Posterior cingulate gyrus (tissue), 11 donors: ENCODE data around the gene MIEF1.
A peak's percentile ranks its signal among the peaks of the same experiment; 100 is the strongest.
"Not testable (repeated sequence)": the region's sequence is repeated elsewhere in the genome, so short reads cannot be mapped to it uniquely, and the experiment has no call there.

ENCODE experiments used
- DNase-seq, 10 donors: peaks; one replicate each; pipeline versions ENCODE4 v3.0.0 to v3.0.0-alpha.2; 2020 to 2021; ENCODE audit warnings: mixed read lengths in 3 of 10
- intact Hi-C: fragments of 100-400 bp; cut with DNase I; formaldehyde crosslinking; loops from one replicate; pipeline ENCODE4 v1.15.1; 2023

The MIEF1 gene

DNA sequence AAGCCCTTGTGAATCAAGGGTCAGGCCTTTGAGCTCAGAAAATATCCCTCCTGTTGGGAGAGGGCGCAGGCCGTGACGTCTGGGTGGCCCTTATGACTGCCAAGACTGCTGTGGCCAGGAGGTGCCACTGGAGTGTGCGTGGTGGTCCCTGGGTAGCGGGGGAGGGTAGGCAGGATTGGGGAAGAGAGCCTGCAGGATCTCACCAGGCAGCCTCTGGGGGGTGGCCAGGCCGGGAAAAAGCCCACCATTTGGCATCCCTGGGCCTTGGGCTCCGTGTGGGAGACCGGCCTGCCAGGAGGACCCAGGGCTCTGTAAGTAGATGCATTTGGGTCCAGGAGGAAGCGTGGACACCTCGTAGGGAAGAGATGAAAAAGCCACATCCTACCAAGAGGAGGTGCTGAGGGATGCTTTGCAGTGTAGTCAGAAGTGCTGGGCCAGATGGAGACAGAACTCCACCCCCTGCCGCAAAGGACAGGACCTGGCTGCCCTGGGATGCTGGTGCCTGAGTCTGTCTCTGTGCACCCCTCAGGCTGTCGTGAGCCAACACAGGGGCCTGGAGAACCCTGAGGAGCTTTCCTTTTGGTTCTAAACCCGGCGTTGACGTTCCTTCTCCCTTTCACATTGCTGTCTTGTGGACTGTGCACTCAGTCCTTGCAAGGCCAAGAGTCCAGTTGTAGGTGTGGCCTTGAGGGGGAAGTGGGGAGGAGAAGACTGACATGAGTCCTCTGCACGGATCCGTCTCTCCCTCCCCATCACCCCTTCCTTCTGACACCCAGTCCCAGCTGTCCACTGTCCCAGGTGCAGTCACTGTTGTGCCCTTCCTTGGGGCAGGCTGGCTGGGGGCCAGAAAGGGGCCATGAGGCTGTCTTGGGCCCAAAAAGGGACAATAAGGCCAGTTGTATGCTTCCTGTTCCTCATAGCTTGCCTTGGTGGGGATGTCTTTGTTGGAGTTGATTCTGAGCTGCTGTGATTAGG, 12.7 kb upstream of the MIEF1 start:
- intact Hi-C loops, result loop anchor here (5.0 kb wide), 1 partner anchor 38 kb away; no protein-coding TSS in a partner anchor

GRCh38 chr22:39490135-39490798, 11.8 kb upstream of the MIEF1 start:
- intact Hi-C loops, result loop anchor here (5.0 kb wide), 1 partner anchor 37 kb away; no protein-coding TSS in a partner anchor
- peak; percentile 73 to 98 (median 88) for DNase-seq

More for the DNA sequence above, 12.7 kb upstream of the MIEF1 start:
- peak in 2 of 10 donors; percentile 50 to 68 for DNase-seq

- intact Hi-C loops, result loop anchor here (5.0 kb wide), 1 partner anchor 36 kb away; no protein-coding TSS in a partner anchor
- peak in 3 of 10 donors; percentile 49 to 76 (median 59) for DNase-seq
Measured at GRCh38 chr22:39490966-39491680, 11.0 kb upstream of the MIEF1 start.

- intact Hi-C loops, result loop anchor here (5.0 kb wide), 1 partner anchor 36 kb away; no protein-coding TSS in a partner anchor
- DNase-seq, result peak in 2 of 10 donors; percentile 40 to 59
Measured at GRCh38 chr22:39491696-39492095, 10.4 kb upstream of the MIEF1 start.

- intact Hi-C loops, result loop anchor here (5.0 kb wide), 1 partner anchor 35 kb away; no protein-coding TSS in a partner anchor
- peak in 3 of 10 donors; percentile 14 to 63 (median 60) for DNase-seq
Measured at GRCh38 chr22:39492186-39492585, 9.9 kb upstream of the MIEF1 start.

- intact Hi-C loops, result loop anchor here (5.0 kb wide), 1 partner anchor 34 kb away; no protein-coding TSS in a partner anchor
- DNase-seq, result peak in 2 of 10 donors; percentile 10 to 25
Measured at GRCh38 chr22:39493759-39494158, 8.3 kb upstream of the MIEF1 start.

- intact Hi-C loops, result loop anchor here (5.0 kb wide), 1 partner anchor 33 kb away; no protein-coding TSS in a partner anchor
- DNase-seq, result peak in 3 of 10 donors; percentile 30 to 60 (median 48)
Measured at GRCh38 chr22:39494471-39495120, 7.5 kb upstream of the MIEF1 start.

DNA sequence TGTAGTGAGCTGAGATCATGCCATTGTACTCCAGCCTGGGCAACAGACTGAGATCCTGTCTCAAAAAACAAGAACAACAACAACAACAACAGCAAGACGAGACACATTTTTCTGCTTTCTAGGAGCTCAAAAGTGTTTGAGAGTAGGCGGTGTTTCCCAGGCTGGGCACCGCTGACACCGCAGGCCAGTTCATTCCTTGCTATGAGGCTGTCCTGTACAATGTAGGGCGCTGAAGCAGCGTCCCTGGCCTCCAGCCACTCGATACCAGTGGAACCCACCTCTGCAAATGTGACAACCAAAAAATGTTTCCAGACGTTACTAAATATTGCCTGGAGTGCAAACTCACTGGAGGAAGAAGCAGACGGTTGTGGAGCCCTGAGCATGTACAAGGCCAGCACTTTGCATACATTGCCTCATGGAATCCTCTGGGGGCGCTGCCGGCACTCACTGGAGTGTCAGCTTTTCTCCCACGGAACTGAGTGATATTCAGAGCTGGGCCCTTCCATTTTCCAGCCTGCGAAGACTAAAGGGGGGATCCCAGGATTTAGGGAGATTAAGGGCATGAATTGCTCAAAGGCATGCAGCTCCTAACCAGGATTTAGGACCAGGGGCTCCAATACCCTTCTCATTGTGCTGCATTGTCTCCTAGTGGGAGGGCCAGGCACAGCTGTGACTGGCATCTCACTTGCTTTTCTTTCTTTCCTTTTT, 5.8 kb upstream of the MIEF1 start:
- DNase-seq, result peak; percentile 77 to 98 (median 88)
- intact Hi-C loops, result no loop called here

DNA sequence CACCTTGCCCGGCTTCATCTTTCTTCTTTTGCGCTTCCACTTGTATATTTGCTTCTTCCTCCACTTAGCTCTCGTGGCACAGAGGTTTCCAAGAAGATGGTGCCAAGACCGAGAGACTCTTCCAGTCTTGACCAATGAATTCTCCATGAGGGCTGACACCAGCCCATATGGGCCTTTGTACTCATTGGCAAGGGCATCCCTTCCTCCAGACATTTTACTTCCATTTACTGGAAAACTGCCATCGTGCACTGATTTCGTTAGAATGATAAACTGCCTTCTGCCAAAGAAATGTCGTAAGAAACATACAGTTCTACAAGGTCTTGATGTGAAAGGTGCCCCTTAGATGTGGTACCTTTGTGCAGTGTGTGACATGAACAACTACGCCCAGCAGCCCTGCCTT, 4.7 kb upstream of the MIEF1 start:
- peak in 1 of 10 donors; percentile 29 for DNase-seq
- intact Hi-C loops, result no loop called here

- DNase-seq, result peak in 4 of 10 donors; percentile 18 to 83 (median 35)
- intact Hi-C loops, result no loop called here
Measured at GRCh38 chr22:39498368-39498767, 3.7 kb upstream of the MIEF1 start.

DNA sequence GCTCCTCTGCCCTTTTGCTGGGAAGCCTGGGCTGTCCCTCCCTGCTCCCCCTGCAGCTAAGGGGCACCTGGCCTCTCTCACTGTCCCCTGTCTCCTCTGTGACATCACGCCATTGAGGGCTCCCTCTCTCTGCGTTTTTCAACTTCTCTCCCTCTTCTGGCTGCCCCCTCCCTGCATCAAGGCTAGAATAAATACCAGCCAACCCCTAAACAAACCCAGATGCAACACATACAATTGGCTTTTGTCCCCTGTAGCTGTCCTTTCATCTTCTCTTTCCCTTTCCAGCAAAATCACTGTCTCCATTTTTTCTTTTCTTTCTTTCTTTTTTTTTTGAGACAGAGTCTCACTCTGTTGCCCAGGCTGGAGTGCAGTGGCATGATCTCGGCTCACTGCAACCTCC, 3.3 kb upstream of the MIEF1 start:
- intact Hi-C loops, result no loop called here

DNA sequence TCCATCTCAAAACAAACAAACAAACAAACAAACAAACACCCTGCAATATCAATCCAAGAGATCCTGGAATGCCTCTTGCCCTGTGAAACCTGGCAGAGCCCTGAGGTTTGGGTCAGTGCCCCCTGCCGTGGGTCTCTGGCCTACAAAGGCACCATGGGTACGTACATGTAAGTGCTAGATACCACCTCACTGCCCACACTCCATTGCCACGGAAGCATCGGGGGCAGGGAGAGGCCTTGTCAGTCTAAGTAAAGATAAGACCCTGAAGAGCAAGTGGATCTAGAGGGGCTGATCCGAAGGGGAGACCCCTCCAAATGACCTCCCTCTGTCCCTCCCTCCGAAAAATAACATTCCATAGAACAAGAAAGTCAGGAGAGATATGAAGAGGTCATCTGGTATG, 2.0 kb upstream of the MIEF1 start:
- intact Hi-C loops, result no loop called here
- DNase-seq, result peak in 2 of 10 donors; percentile 49 to 65

More for the DNA sequence above, 3.3 kb upstream of the MIEF1 start:
- peak in 4 of 10 donors; percentile 46 to 89 (median 48) for DNase-seq

- intact Hi-C loops, result no loop called here
- DNase-seq, result peak in 1 of 10 donors; percentile 60
Measured at GRCh38 chr22:39501644-39502108, 414 bp upstream of the MIEF1 start.

DNA sequence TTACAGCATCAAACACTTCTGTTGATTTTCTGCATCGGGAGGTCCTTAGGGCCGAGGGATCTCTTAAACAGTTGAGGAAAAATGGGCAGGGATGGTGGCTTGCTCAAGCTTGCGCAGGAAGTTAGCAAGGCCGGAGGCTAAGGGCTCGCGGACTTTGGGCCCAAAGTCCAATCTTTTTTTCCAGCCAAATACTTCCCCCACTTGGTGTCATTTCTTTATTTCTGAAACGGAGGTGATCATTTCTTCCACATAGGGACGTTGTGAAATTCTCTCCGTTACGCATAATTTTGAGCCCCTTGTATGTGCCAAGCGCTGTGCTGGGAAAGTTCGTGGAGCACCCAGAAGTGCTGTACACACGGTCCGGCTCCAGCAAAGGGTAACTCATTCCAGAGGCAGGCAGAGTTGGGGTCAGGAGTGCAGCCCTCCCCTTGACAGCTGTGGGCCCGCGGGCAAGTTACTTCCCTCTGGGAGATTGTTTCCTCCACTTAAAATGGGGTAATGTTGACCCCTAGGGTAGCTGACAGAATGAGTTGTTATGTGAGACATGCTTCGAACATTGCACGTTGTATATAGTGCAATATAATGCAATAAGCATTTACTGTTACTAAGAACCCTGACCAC, 809 bp downstream of the MIEF1 start:
- DNase-seq, result peak in 3 of 10 donors; percentile 17 to 57 (median 30)
- intact Hi-C loops, result no loop called here

DNA sequence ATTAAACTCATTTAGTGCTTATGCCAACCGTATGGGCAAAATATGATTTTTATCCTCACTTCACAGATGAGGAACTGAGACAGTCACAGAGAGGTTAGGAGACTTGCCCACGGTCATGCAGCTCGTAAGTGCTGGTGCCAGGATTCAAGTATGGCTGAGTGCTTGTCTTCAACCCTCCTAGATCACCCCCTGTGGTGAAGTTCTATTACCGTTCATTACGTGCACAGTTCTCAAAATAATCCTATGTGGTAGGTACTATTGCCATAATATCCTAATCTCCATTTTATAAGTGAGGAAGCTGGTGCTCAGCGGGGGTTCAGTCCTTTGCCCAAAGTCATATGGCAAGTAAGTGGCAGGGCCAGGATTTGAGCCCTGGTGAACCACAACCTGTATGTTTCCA, 1.5 kb downstream of the MIEF1 start:
- no peak for DNase-seq
- intact Hi-C loops, result no loop called here

DNA sequence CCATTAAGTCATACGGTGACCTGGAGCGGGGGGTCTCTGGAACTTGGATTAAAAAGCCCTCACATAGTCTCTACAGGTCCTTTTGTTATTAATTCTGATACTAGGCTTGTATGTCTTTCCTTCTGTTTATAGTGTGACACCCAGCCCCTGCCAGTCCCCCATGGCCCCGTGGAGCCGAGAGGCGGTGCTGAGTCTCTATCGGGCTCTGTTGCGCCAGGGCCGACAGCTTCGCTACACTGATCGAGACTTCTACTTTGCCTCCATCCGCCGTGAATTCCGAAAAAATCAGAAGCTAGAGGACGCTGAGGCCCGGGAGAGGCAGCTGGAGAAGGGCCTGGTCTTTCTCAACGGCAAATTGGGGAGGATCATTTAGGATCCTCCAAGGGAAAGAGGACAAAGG, 2.0 kb downstream of the MIEF1 start:
- DNase-seq, result peak in 3 of 10 donors; percentile 21 to 30 (median 24)
- intact Hi-C loops, result no loop called here

GRCh38 chr22:39507021-39507420, 4.9 kb downstream of the MIEF1 start:
- peak in 2 of 10 donors; percentile 1 to 54 for DNase-seq
- intact Hi-C loops, result not testable (repeated sequence)

GRCh38 chr22:39508393-39508792, 6.3 kb downstream of the MIEF1 start:
- DNase-seq, result peak in 1 of 10 donors; percentile 5
- intact Hi-C loops, result no loop called here
